ENCODE data around the gene H1-8. TPM values are rescaled to one million over a fixed set of nuclear protein-coding genes. Genes with fewer than 3 reads are reported as not detected.
"Not testable (repeated sequence)": the region's sequence is repeated elsewhere in the genome, so short reads cannot be mapped to it uniquely, and the experiment has no call there.

Gene H1-8
- total RNA-seq, 1 donor from 2014 or later, result not detected

- DNase-seq (ENCODE audit: low read depth), result no peak
- Histone ChIP-seq H3K36me3 (ENCODE audit: control insufficient read depth, insufficient read depth, low read length) (no peaks in the 10 kb centered on the region), H3K4me3 (ENCODE audit: low read depth, low read length) (no peak overlapping the region), H3K27me3 (ENCODE audit: control insufficient read depth, insufficient read depth, low read length) (no peaks in the 10 kb centered on the region)
- TF ChIP-seq CTCF (IDR thresholded peaks at IDR 0.05; ENCODE audit: insufficient read depth, low read length, poor library complexity, severe bottlenecking), result no peak
These were observed 6.7 kb upstream of the H1-8 start for GRCh38 chr3:129536374-129536667.

GRCh38 chr3:129536804-129537203 lies 6.2 kb upstream of the H1-8 start:
- no peaks in the 10 kb centered on the region for H3K36me3 ChIP-seq (ENCODE audit: control insufficient read depth, insufficient read depth, low read length)
- no peak for TF ChIP-seq CTCF (IDR thresholded peaks at IDR 0.05; ENCODE audit: insufficient read depth, low read length, poor library complexity, severe bottlenecking)
- H3K27me3 ChIP-seq (ENCODE audit: control insufficient read depth, insufficient read depth, low read length), result no peaks in the 10 kb centered on the region
- H3K4me3 ChIP-seq (ENCODE audit: low read depth, low read length), result no peak overlapping the region
- no peak for DNase-seq (ENCODE audit: low read depth)

- no peaks in the 10 kb centered on the region for H3K27me3 ChIP-seq (ENCODE audit: control insufficient read depth, insufficient read depth, low read length)
- no peak for TF ChIP-seq CTCF (IDR thresholded peaks at IDR 0.05; ENCODE audit: insufficient read depth, low read length, poor library complexity, severe bottlenecking)
- H3K36me3 ChIP-seq (ENCODE audit: control insufficient read depth, insufficient read depth, low read length), result no peaks in the 10 kb centered on the region
- no peak for DNase-seq (ENCODE audit: low read depth)
- no peak overlapping the region for H3K4me3 ChIP-seq (ENCODE audit: low read depth, low read length)
These were observed 3.8 kb upstream of the H1-8 start for GRCh38 chr3:129539206-129539605.

GRCh38 chr3:129540776-129541516 lies 2.0 kb upstream of the H1-8 start:
- Histone ChIP-seq H3K4me3 (ENCODE audit: low read depth, low read length) (no peak overlapping the region), H3K27me3 (ENCODE audit: control insufficient read depth, insufficient read depth, low read length) (no peaks in the 10 kb centered on the region), H3K36me3 (ENCODE audit: control insufficient read depth, insufficient read depth, low read length) (no peaks in the 10 kb centered on the region)
- TF ChIP-seq CTCF (IDR thresholded peaks at IDR 0.05; ENCODE audit: insufficient read depth, low read length, poor library complexity, severe bottlenecking), result no peak
- no peak for DNase-seq (ENCODE audit: low read depth)

- no peak overlapping the region for H3K4me3 ChIP-seq (ENCODE audit: low read depth, low read length)
- no peaks in the 10 kb centered on the region for H3K27me3 ChIP-seq (ENCODE audit: control insufficient read depth, insufficient read depth, low read length)
- no peak for TF ChIP-seq CTCF (IDR thresholded peaks at IDR 0.05; ENCODE audit: insufficient read depth, low read length, poor library complexity, severe bottlenecking)
These were observed 228 bp upstream of the H1-8 start for GRCh38 chr3:129542747-129543146.

GRCh38 chr3:129543999-129544398 lies 1.0 kb downstream of the H1-8 start:
- Histone ChIP-seq H3K27me3 (ENCODE audit: control insufficient read depth, insufficient read depth, low read length) (no peaks in the 10 kb centered on the region), H3K4me3 (ENCODE audit: low read depth, low read length) (no peak overlapping the region), H3K36me3 (ENCODE audit: control insufficient read depth, insufficient read depth, low read length) (no peaks in the 10 kb centered on the region)
- TF ChIP-seq CTCF (IDR thresholded peaks at IDR 0.05; ENCODE audit: insufficient read depth, low read length, poor library complexity, severe bottlenecking), result no peak
- no peak for DNase-seq (ENCODE audit: low read depth)

More at GRCh38 chr3:129542747-129543146, 228 bp upstream of the H1-8 start:
- DNase-seq (ENCODE audit: low read depth), result no peak
- H3K36me3 ChIP-seq (ENCODE audit: control insufficient read depth, insufficient read depth, low read length), result no peaks in the 10 kb centered on the region

GRCh38 chr3:129545951-129546350 lies 3.0 kb downstream of the H1-8 start:
- DNase-seq (ENCODE audit: low read depth); H3K27me3 ChIP-seq (ENCODE audit: control insufficient read depth, insufficient read depth, low read length); H3K4me3 ChIP-seq (ENCODE audit: low read depth, low read length); H3K36me3 ChIP-seq (ENCODE audit: control insufficient read depth, insufficient read depth, low read length): not testable (repeated sequence)

Data from kidney epithelial cell (primary cell).